ENCODE data around the gene HTN1.
"Not testable (repeated sequence)": the region's sequence is repeated elsewhere in the genome, so short reads cannot be mapped to it uniquely, and the experiment has no call there.

Gene HTN1

DNA sequence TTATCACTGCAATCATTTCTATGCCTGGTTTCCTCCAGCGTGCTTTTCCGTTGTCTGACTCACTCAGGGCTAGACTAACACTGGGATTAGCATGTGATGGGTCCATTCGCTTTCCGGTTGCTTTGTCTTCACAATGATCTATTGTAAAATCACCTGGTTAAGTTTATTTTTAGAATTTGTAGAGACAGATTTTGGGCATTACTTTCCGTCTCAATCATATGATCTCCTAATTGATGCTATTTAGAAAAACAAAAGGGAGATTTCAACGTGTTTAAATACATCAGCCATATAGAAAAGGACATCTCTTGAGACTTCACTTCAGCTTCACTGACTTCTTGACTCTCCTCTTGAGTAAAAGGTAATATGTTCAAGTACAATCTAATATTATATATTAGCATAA is at the start of gene HTN1:
HTN1 (plus strand) TSS at position 301 of the 400 bp plus-strand sequence. CDS start 2,639 bp downstream, outside the sequence.
- DNase-seq (ENCODE audit: insufficient read length, low spot score); FAIRE-seq: not testable (repeated sequence)

DNA sequence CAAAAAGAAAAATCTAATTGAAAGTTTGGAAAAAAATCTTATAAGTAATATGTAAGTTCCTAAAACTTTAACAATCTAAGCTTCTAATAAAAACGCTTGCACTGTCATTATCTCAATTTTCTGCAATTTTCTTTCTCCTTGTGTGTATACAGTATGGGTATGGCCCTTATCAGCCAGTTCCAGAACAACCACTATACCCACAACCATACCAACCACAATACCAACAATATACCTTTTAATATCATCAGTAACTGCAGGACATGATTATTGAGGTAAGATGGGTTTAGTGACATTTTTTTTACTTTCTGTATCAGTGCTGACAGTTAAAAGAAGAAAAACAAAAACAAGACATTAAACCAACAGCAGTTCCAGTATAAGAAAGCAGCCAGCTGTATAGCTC is 49.5 kb upstream of the HTN1 start:
- no peak for FAIRE-seq
- DNase-seq (ENCODE audit: insufficient read length, low spot score) = no peak

DNA sequence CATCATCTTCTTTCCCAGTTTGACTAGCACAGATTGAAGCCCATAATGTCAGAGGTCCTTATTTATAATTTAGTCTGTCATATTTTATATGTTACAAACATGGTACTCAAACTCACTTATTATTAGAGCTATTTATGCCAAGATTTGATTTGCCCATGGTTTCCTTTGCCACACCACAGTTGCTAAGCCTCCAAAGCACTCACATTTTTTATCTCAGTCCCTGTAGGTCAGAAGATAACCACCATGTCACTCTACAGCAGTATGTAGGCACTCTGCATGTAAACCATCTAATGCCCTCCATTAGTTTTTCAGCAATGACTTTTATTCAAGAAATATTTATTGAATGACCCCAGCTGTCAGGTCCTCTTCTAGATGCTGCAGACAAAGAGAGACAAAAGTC is 47.7 kb upstream of the HTN1 start:
- no peak for FAIRE-seq
- DNase-seq (ENCODE audit: insufficient read length, low spot score) = no peak

DNA sequence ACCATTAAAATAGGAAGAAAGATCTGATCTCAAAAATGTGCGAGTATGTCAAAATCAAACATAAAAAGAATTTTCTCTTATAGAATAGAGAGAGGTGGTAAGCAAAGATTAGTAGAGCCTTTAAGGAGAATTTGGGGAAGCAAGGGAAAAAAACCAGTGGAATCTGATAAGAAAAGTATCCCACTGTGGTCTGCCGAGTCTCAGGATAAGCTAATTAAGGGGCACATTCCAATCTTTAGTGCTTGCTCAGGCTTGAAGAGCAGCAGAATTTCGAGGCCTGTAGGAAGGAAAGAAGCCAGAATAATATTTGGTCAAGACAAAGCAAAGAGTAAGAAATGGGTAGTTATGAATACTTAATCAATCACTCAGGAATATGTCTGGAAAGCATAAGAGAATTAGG is 41.5 kb upstream of the HTN1 start:
- no peak for DNase-seq (ENCODE audit: insufficient read length, low spot score)
- no peak for FAIRE-seq

DNA sequence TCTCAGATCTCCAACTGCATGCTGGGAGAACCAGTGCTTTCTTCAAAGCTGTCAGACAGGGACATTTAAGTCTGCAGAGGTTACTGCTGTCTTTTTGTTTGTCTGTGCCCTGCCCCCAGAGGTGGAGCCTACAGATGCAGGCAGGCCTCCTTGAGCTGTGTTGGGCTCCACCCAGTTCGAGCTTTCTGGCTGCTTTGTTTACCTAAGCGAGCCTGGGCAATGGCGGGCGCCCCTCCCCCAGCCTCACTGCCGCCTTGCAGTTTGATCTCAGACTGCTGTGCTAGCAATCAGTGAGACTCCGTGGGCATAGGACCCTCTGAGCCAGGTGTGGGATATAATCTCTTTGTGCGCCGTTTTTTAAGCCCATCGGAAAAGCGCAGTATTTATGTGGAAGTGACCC is 31.2 kb upstream of the HTN1 start:
- FAIRE-seq; DNase-seq (ENCODE audit: insufficient read length, low spot score): not testable (repeated sequence)

DNA sequence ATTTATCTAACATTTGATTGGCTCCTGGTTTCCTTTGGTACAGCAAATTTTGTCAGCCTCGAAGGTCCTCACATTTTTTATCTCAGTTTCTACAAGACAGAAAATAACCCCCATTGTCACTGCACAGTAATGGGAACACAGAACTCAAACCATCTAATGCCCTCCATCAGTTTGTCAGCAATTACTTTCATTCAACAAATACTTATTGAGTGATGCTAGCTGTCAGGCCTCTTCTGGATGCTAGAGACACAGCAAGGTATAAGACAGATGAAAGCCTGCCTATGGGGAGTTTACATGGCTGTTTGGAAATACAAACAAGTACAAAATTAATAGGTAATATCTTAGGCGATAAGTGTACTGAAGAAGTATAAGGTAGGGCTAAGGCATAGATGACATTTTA is 27.0 kb upstream of the HTN1 start:
- DNase-seq (ENCODE audit: insufficient read length, low spot score) (no peak), FAIRE-seq (no peak)

DNA sequence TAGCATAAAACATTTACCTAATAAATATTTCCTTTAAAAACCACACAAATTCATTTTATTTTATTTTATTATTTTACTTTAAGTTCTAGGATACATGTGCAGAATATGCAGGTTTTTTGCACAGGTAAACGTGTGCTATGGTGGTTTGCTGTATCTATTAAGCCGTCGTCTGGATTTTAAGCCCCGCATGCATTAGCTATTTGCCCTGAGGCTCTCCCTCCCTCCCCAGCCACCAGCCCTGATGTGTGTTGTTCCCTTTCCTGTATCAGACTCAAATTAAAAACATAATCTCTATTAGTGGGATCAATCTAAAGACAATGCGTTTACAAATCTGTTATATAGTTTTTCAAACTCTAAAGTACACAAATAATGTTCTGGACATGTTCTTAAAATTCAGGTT is 23.2 kb upstream of the HTN1 start:
- FAIRE-seq = no peak
- no peak for DNase-seq (ENCODE audit: insufficient read length, low spot score)

DNA sequence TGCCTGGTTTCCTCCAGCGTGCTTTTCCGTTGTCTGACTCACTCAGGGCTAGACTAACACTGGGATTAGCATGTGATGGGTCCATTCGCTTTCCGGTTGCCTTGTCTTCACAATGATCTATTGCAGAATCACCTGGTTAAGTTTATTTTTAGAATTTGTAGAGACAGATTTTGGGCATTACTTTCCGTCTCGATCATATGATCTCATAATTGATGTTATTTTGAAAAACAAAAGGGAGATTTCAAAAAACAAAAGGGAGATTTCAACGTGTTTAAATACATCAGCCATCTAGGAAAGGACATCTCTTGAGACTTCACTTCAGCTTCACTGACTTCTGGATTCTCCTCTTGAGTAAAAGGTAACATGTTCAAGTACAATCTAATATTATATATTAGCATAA is 22.1 kb upstream of the HTN1 start, which contains the start of gene HTN3:
HTN3 (plus strand) TSS at position 301 of the 400 bp plus-strand sequence. CDS start 2,282 bp downstream, outside the sequence.
- FAIRE-seq = not testable (repeated sequence)

DNA sequence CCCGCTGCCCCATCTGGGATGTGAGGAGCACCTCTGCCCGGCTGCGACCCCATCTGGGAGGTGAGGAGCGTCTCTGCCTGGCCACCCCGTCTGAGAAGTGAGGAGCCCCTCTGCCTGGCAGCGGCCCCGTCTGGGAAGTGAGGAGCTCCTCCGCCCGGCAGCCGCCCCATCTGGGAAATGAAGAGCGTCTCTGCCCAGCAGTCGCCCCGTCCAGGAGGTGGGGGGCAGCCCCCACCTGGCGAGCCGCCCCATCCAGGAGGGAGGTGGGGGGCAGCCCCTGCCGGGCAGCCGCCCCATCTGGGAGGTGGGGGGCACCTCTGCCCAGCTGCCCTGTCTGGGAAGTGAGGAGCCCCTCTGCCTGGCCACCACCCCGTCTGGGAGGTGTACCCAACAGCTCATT is 12.7 kb upstream of the HTN1 start:
- FAIRE-seq = not testable (repeated sequence)

More for the DNA sequence above, 22.1 kb upstream of the HTN1 start, which contains the start of gene HTN3:
- DNase-seq (ENCODE audit: insufficient read length, low spot score) = not testable (repeated sequence)

DNA sequence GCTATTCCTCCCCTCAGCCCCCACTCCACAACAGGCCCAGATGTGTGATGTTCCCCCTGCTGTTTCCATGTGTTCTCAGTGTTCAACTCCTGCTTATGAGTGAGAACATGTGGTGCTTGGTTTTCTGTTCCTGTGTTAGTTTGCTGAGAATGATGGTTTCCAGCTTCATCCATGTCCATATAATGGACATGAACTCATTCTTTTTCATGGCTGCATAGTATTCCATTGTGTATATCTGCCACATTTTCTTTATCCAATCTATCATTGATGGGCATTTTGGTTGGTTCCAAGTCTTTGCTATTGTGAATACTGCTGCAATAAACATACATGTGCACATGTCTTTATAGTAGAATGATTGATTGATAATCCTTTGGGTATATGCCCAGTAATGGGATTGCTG is 10.3 kb upstream of the HTN1 start:
- not testable (repeated sequence) for DNase-seq (ENCODE audit: insufficient read length, low spot score); FAIRE-seq

More for the DNA sequence above, 12.7 kb upstream of the HTN1 start:
- not testable (repeated sequence) for DNase-seq (ENCODE audit: insufficient read length, low spot score)

DNA sequence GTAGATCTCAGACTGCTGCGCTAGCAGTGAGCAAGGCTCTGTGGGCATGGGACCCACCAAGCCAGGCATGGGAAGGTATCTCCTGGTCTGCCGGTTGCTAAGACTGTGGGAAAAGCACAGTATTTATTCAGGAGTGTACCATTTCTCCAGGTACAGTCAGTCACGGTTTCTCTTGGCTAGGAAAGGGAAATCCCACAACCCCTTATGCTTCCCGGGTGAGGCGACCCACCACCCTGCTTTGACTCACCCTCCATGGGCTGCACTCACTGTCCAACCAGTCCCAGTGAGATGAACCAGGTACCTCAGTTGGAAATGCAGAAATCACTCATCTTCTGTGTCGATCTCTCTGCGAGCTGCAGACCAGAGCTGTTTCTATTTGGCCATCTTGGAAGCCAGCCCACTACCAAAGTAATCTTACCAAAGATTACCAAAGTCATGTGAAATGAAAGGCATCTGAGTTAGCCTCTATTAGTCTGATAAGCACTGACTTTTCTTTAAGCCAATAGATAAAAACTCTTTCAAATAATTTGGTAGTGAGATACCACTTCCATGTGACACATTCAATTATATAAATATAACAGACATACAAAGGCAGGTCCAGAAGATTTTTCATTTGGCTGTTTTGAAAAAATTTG is 8.5 kb upstream of the HTN1 start:
- FAIRE-seq (no peak), DNase-seq (ENCODE audit: insufficient read length, low spot score) (no peak)

DNA sequence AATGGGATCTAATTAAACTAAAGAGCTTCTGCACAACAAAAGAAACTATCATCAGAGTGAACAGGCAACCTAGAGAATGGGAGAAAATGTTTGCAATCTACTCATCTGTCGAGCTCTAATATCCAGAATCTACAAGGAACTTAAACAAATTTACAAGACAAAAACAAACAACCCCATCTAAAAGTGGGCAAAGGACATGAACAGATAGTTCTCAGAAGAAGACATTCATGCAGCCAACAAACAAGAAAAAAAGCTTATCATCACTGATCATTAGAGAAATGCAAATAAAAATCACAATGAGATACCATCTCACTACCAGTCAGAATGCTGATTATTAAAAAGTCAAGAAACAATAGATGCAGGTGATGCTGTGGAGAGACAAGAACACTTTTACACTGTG is 6.3 kb downstream of the HTN1 start:
- not testable (repeated sequence) for DNase-seq (ENCODE audit: insufficient read length, low spot score); FAIRE-seq

DNA sequence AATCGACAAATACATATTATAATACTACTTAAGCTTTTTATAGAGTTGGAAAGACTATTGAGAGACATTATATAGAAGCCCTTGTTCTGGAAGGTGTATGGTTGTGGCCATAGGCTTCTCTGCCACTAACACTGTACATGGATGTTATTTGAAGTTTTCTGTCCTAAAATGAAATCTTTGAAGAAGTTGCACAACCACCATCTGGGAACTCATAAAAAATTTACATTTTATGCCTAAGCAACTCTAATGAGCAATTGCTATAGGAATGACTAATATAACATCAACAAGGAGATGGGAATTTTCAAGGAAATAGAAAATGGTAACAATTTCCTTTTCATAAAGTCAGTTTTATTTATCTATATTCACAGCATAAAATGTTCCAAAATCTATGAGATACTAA is 7.4 kb downstream of the HTN1 start:
- FAIRE-seq (no peak), DNase-seq (ENCODE audit: insufficient read length, low spot score) (no peak)

DNA sequence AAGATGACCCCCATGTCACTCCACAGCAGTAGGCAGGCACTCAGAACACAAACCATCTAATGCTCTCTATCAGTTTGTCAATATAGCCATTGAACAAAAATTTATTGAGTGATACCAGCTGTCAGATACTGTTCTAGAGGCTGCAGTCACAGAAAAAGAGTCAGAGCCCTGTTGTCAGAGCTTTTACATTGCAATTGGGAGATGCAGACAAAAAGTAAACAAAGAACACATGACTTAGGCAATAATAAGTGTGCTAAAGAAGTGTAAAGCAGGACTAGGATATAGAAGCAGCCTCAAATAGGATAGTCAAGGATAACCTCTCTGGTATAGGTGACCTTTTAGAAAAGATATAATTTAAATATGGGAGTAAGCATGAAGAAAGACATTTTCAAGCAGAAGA is 8.9 kb downstream of the HTN1 start:
- no peak for DNase-seq (ENCODE audit: insufficient read length, low spot score)
- FAIRE-seq = no peak

DNA sequence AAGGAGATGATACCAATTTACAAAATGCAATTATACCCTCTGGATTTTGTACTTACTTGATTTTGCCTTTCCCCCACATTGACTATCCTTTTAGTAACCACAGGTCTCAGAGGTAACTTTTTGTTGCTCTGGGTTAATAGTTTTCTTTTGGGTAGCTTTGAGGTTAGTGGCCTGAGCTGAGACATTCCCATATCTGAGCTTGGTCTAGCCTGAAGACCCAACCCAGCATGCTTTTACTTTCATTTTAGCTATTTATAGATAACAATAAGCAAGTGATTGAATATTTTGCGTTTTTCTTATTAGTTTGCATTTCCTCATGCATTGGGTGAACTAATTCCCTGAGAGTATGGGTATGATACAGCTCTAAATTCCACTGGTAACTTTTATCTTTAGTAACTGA is 11.8 kb downstream of the HTN1 start:
- FAIRE-seq (peak; percentile 89), DNase-seq (ENCODE audit: insufficient read length, low spot score) (peak; percentile 6)

DNA sequence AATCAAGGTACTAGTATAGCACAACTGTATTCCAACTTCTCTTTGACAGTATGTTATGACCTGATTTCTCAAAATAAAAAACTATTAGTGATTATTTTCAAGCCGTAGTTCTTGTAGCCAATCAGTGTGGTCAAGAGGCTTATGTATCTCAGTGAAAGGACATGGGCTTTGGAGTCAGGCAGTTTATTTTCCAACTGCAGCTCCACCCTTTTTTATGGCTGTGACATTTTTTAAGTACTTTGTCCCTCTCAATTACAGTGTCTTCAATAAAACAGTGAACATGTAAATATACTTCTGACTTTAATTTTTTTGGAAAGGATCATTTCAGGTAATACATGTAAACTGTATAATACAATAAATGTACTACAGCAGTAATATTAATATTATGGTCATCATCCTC is 30.0 kb downstream of the HTN1 start:
- DNase-seq (ENCODE audit: insufficient read length, low spot score) = no peak
- no peak for FAIRE-seq

DNA sequence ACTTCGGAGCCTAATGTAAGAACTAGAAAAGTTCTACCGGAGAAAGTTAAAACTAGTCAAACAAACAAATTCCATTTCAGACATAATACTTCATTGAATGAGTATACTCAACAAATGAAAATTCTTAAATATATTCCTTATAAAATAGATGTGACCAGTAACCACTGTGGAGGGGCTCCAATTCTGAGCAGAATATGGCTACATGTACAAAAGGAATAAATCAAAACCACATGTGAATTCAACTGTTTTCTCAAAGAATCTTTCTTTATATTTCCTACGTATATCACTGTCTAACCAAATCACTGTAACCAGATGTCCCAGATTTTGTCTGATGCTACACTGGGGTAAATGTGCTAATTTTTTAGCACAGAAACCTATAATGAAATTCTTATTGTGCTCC is 49.0 kb downstream of the HTN1 start:
- FAIRE-seq (no peak), DNase-seq (ENCODE audit: insufficient read length, low spot score) (no peak)

All from GM19239 (cell line).